Glutamatergic neuron (in vitro differentiated cells): ENCODE data around the gene THAP7. TPM values are rescaled to one million over a fixed set of nuclear protein-coding genes. Genes with fewer than 3 reads are reported as not detected.
"Not testable (repeated sequence)": the region's sequence is repeated elsewhere in the genome, so short reads cannot be mapped to it uniquely, and the experiment has no call there.

ENCODE experiments used
- DNase-seq: peaks from one replicate; pipeline ENCODE4 v3.0.0; 2022
- H3K27ac Mint-ChIP-seq: one replicate; pipeline ENCODE4 v1.8.0; 2020; ENCODE audit warnings: mild to moderate bottlenecking, mixed read lengths, inconsistent platforms; ENCODE audit not compliant: unreplicated experiment
- H3K27me3 Mint-ChIP-seq: one replicate; pipeline ENCODE4 v1.8.0; 2020; ENCODE audit warnings: mild to moderate bottlenecking, moderate library complexity, mixed read lengths, inconsistent platforms; ENCODE audit not compliant: unreplicated experiment
- H3K36me3 Mint-ChIP-seq: one replicate; pipeline ENCODE4 v1.8.0; 2020; ENCODE audit warnings: mild to moderate bottlenecking, mixed read lengths, inconsistent platforms; ENCODE audit not compliant: unreplicated experiment
- H3K4me1 Mint-ChIP-seq: one replicate; pipeline ENCODE4 v1.8.0; 2020; ENCODE audit warnings: mild to moderate bottlenecking, low read depth, mixed read lengths, inconsistent platforms; ENCODE audit not compliant: unreplicated experiment
- H3K4me3 Mint-ChIP-seq: one replicate; pipeline ENCODE4 v1.8.0; 2020; ENCODE audit warnings: mild to moderate bottlenecking, mixed read lengths, inconsistent platforms; ENCODE audit not compliant: unreplicated experiment
- H3K9me3 Mint-ChIP-seq: one replicate; pipeline ENCODE4 v1.8.0; 2020; ENCODE audit warnings: mild to moderate bottlenecking, moderate library complexity, mixed read lengths, inconsistent platforms; ENCODE audit not compliant: unreplicated experiment
- CTCF ChIP-seq: fragments of 200-600 bp; sonication (generic); IDR thresholded peaks from one replicate; pipeline ENCODE4 v1.5.0; 2021; ENCODE audit not compliant: partially characterized antibody, unreplicated experiment
- total RNA-seq: library from RNA; stranded (reverse); fragmentation: NEBNext Ultra II Directional; extraction: Animal tissue kit (Norgen Biotek cat#: 25700); gene quantifications from one replicate; pipeline ENCODE4 v1.2.1, GENCODE V29; 2021; ENCODE audit not compliant: unreplicated experiment

Gene THAP7
- total RNA-seq, 1 donor from 2014 or later: 17.8 TPM

GRCh38 chr22:21042978-21043859, 41.3 kb upstream of the THAP7 start:
- no peak for TF ChIP-seq CTCF
- Mint-ChIP-seq H3K27me3 (peaks cover 15% of the 10 kb centered on the region), H3K9me3 (peaks cover 16% of the 10 kb centered on the region), H3K27ac (peak overlapping the region; percentile 86), H3K4me3 (peak overlapping the region; percentile 69), H3K36me3 (no peaks in the 10 kb centered on the region), H3K4me1 (peaks cover 28% of the 10 kb centered on the region)
- no peak for DNase-seq

- Mint-ChIP-seq H3K36me3 (no peaks in the 10 kb centered on the region), H3K9me3 (peaks cover 14% of the 10 kb centered on the region), H3K4me1 (peaks cover 27% of the 10 kb centered on the region), H3K4me3 (no peak overlapping the region), H3K27me3 (peaks cover 10% of the 10 kb centered on the region), H3K27ac (no peak overlapping the region)
- no peak for DNase-seq
- TF ChIP-seq CTCF: no peak
Observed at GRCh38 chr22:21041937-21042336, 40.0 kb upstream of the THAP7 start.

- H3K9me3 Mint-ChIP-seq, H3K4me3 Mint-ChIP-seq, H3K27ac Mint-ChIP-seq, DNase-seq, H3K36me3 Mint-ChIP-seq: not testable (repeated sequence)
- H3K27me3 Mint-ChIP-seq: peaks cover 11% of the 10 kb centered on the region
- peaks cover 12% of the 10 kb centered on the region for H3K4me1 Mint-ChIP-seq
Observed at GRCh38 chr22:21039158-21039557, 37.2 kb upstream of the THAP7 start.

GRCh38 chr22:21038405-21038804, 36.5 kb upstream of the THAP7 start:
- H3K36me3 Mint-ChIP-seq: no peaks in the 10 kb centered on the region
- TF ChIP-seq CTCF: no peak
- H3K9me3 Mint-ChIP-seq: peaks cover 4% of the 10 kb centered on the region
- peaks cover 5% of the 10 kb centered on the region for H3K4me1 Mint-ChIP-seq
- H3K4me3 Mint-ChIP-seq: no peak overlapping the region
- peaks cover 10% of the 10 kb centered on the region for H3K27me3 Mint-ChIP-seq
- no peak overlapping the region for H3K27ac Mint-ChIP-seq
- DNase-seq: no peak

- H3K36me3 Mint-ChIP-seq: no peaks in the 10 kb centered on the region
- no peak for TF ChIP-seq CTCF
- H3K27ac Mint-ChIP-seq: no peak overlapping the region
- H3K4me1 Mint-ChIP-seq: peaks cover 2% of the 10 kb centered on the region
- H3K9me3 Mint-ChIP-seq: peaks cover 9% of the 10 kb centered on the region
- H3K4me3 Mint-ChIP-seq: no peak overlapping the region
- DNase-seq: no peak
- H3K27me3 Mint-ChIP-seq: peaks cover 14% of the 10 kb centered on the region
Observed at GRCh38 chr22:21034989-21035388, 33.1 kb upstream of the THAP7 start.
